Measurements from ENCODE around the gene PPCDC. TPM values are rescaled to one million over a fixed set of nuclear protein-coding genes. Genes with fewer than 3 reads are reported as not detected.

PPCDC gene
- total RNA-seq, 2 donors from 2014 or later: 15.9 to 24.5 TPM

- Mint-ChIP-seq H3K27me3 (ENCODE audit: insufficient read depth) (no peaks in the 10 kb centered on the region), H3K4me1 (no peaks in the 10 kb centered on the region), H3K36me3 (ENCODE audit: low read depth) (peaks cover 5% of the 10 kb centered on the region), H3K9me3 (no peaks in the 10 kb centered on the region), H3K27ac (no peak overlapping the region), H3K4me3 (no peak overlapping the region)
- no peaks in the 10 kb centered on the region for H3K27me3 ChIP-seq (ENCODE audit: control insufficient read depth, insufficient read depth, low read length, poor library complexity, severe bottlenecking)
- no peak overlapping the region for H3K4me3 ChIP-seq (ENCODE audit: low read length)
- H3K9ac ChIP-seq (ENCODE audit: extremely low read depth, low read length, poor library complexity, severe bottlenecking): no peak overlapping the region
- H3K9me3 ChIP-seq (ENCODE audit: control insufficient read depth, low read length): no peaks in the 10 kb centered on the region
- WGBS, 2 experiments (ENCODE audit: insufficient coverage in 1 of 2, insufficient read length in 1 of 2): 95 to 96% methylated on average over 8 to 13 of the region's 13 CpGs
- no peak overlapping the region for H3K27ac ChIP-seq (ENCODE audit: low read depth, low read length)
- H3K4me1 ChIP-seq (ENCODE audit: control insufficient read depth, insufficient read depth, low read length): no peaks in the 10 kb centered on the region
- no peak for TF ChIP-seq CTCF (conservative IDR thresholded peaks at IDR 0.05)
- no peak for DNase-seq
- no peaks in the 10 kb centered on the region for H3K36me3 ChIP-seq (ENCODE audit: control insufficient read depth, insufficient read depth, low read length)
Observed at GRCh38 chr15:75007216-75007615, 16.2 kb upstream of the PPCDC start.

- Mint-ChIP-seq H3K4me3 (no peak overlapping the region), H3K27ac (no peak overlapping the region), H3K36me3 (ENCODE audit: low read depth) (peaks cover 5% of the 10 kb centered on the region), H3K27me3 (ENCODE audit: insufficient read depth) (no peaks in the 10 kb centered on the region), H3K4me1 (no peaks in the 10 kb centered on the region), H3K9me3 (no peaks in the 10 kb centered on the region)
- no peak overlapping the region for H3K9ac ChIP-seq (ENCODE audit: extremely low read depth, low read length, poor library complexity, severe bottlenecking)
- H3K4me1 ChIP-seq (ENCODE audit: control insufficient read depth, insufficient read depth, low read length): no peaks in the 10 kb centered on the region
- no peak for TF ChIP-seq CTCF (conservative IDR thresholded peaks at IDR 0.05)
- no peak overlapping the region for H3K4me3 ChIP-seq (ENCODE audit: low read length)
- H3K27ac ChIP-seq (ENCODE audit: low read depth, low read length): no peak overlapping the region
- no peak for DNase-seq
- WGBS, 2 experiments (ENCODE audit: insufficient coverage in 1 of 2, insufficient read length in 1 of 2): 95 to 96% methylated on average over 3 to 5 of the region's 5 CpGs
- H3K27me3 ChIP-seq (ENCODE audit: control insufficient read depth, insufficient read depth, low read length, poor library complexity, severe bottlenecking): no peaks in the 10 kb centered on the region
- H3K9me3 ChIP-seq (ENCODE audit: control insufficient read depth, low read length): no peaks in the 10 kb centered on the region
- no peaks in the 10 kb centered on the region for H3K36me3 ChIP-seq (ENCODE audit: control insufficient read depth, insufficient read depth, low read length)
Observed at GRCh38 chr15:75008221-75008625, 15.2 kb upstream of the PPCDC start.

GRCh38 chr15:75008629-75009326, 14.6 kb upstream of the PPCDC start:
- H3K4me1 ChIP-seq (ENCODE audit: control insufficient read depth, insufficient read depth, low read length): no peaks in the 10 kb centered on the region
- H3K9me3 ChIP-seq (ENCODE audit: control insufficient read depth, low read length): no peaks in the 10 kb centered on the region
- TF ChIP-seq CTCF (conservative IDR thresholded peaks at IDR 0.05): no peak
- WGBS, 2 experiments (ENCODE audit: insufficient coverage in 1 of 2, insufficient read length in 1 of 2): 89 to 93% methylated on average over 3 to 6 of the region's 6 CpGs
- Mint-ChIP-seq H3K27ac (no peak overlapping the region), H3K9me3 (no peaks in the 10 kb centered on the region), H3K4me3 (no peak overlapping the region), H3K4me1 (no peaks in the 10 kb centered on the region), H3K36me3 (ENCODE audit: low read depth) (peaks cover 5% of the 10 kb centered on the region), H3K27me3 (ENCODE audit: insufficient read depth) (no peaks in the 10 kb centered on the region)
- H3K9ac ChIP-seq (ENCODE audit: extremely low read depth, low read length, poor library complexity, severe bottlenecking): no peak overlapping the region
- H3K36me3 ChIP-seq (ENCODE audit: control insufficient read depth, insufficient read depth, low read length): no peaks in the 10 kb centered on the region
- H3K27ac ChIP-seq (ENCODE audit: low read depth, low read length): no peak overlapping the region
- no peak overlapping the region for H3K4me3 ChIP-seq (ENCODE audit: low read length)
- no peaks in the 10 kb centered on the region for H3K27me3 ChIP-seq (ENCODE audit: control insufficient read depth, insufficient read depth, low read length, poor library complexity, severe bottlenecking)
- no peak for DNase-seq
